Embryonic facial prominence (tissue), 1 donor: Measurements from ENCODE around the gene RAB27B.
A peak's percentile ranks its signal among the peaks of the same experiment; 100 is the strongest.

Experiments
- DNase-seq: peaks from one replicate; pipeline ENCODE4 v3.0.0-alpha.2; 2016; ENCODE audit errors: extremely low spot score

RAB27B gene

DNA sequence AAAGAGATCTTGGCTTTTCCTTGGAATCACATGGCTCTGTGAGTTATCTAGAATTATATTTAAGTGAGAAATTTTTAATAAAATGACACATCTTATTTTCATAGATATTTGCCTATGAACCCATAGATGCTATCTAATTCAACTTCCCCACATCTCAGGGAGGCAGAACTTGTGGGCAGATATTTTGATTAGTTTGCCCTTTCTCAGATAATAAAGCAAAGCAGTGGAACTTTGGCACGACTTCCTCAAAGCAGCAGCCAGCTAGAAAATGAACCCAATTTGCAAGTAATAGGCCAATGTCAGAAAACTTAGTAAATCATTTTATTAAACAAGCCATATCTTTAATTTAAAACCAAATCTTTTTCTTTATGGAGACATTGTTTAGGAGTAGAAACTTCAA lies 32.7 kb downstream of the RAB27B start:
- DNase-seq, result no peak

DNA sequence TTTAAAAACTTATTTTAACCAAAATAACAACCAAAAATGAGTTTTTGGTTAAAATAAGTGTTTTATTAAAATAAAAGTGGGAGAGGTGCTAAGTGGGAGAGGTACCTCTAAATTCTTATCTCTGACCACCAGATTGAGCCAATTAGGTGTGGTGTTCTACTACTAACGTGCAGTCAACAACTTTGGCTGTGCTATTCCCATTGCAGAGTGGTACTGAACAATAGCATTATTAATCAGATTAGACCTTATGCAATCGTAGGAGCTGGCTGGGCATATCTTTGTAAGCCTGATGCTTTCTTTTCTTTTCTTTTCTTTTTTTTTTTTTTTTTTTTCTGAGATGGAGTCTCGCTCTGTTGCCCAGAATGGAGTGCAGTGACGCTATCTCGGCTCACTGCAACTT lies 38.9 kb downstream of the RAB27B start:
- no peak for DNase-seq

GRCh38 chr18:54871231-54871630 lies 43.0 kb downstream of the RAB27B start:
- no peak for DNase-seq

DNA sequence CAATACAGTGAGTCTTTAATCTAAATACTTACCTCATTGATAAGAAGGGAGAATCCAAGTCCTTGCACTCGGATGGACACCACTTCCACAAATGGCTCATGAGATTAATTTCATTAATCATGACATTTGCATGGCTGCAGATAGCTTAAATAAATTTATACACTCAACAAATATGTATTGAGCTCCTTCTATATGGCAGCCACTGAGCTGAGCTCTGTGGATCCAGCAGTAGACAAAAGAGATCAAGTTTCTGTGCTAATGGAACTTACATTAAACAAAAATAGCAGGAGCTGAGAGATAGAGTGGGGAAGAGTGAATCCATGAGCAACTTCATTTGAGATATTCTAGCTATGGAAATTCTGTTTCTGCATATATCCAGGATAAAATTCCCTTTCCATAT lies 44.4 kb downstream of the RAB27B start:
- no peak for DNase-seq

- no peak for DNase-seq
These were observed 45.6 kb downstream of the RAB27B start for GRCh38 chr18:54873884-54874255.

GRCh38 chr18:54875063-54875462 lies 46.8 kb downstream of the RAB27B start:
- DNase-seq, result no peak

- no peak for DNase-seq
These were observed 48.8 kb downstream of the RAB27B start for GRCh38 chr18:54877076-54877475.

DNA sequence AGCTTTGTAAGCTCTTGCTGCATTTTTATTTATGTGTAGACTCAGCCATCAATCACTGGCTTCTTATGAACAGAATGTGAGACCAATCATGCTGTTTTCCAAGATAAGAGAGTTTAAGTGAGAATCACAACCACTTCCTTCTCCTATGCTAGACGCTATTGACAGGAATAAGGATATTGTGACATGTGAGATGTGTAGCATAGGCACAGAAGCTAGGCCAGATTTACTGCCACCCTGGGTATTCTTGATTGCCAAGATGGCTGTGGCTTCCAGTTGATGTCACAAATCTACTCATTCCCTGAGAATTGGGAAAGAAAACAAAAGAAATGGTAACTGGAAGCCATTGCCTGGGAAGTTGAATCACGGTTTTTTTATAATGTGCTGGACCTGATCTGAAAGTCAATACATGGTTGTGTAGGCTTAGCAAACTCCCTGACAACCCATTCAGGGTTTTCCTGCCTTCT lies 49.9 kb downstream of the RAB27B start:
- DNase-seq, result no peak

GRCh38 chr18:54878659-54879358 lies 50.5 kb downstream of the RAB27B start:
- no peak for DNase-seq

DNA sequence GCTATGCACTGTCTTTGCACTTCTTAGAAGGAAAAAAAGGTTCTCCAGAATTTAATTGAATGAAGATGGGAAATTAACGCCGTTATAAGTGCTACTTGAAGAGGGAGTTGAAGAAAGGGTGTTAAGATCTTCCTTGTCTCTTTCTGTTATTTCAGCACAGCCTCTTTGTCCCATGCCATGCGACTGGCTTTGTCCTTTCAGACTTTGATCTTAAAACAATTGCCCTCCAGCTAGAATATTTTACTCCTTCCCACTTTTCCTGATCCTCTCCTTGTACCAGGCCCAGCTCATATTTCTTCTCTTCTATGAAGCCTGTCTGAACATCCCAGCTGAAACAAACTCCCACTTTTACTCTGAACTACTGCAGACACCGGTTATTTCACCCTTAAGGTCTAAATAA lies 51.4 kb downstream of the RAB27B start:
- no peak for DNase-seq

- peak; percentile 36 for DNase-seq
These were observed 52.3 kb downstream of the RAB27B start for GRCh38 chr18:54880395-54881105.

- no peak for DNase-seq
These were observed 53.0 kb downstream of the RAB27B start for GRCh38 chr18:54881229-54881768.

- DNase-seq, result no peak
These were observed 54.0 kb downstream of the RAB27B start for GRCh38 chr18:54882318-54882717.

- DNase-seq, result no peak
These were observed 55.7 kb downstream of the RAB27B start for GRCh38 chr18:54883816-54884604.

DNA sequence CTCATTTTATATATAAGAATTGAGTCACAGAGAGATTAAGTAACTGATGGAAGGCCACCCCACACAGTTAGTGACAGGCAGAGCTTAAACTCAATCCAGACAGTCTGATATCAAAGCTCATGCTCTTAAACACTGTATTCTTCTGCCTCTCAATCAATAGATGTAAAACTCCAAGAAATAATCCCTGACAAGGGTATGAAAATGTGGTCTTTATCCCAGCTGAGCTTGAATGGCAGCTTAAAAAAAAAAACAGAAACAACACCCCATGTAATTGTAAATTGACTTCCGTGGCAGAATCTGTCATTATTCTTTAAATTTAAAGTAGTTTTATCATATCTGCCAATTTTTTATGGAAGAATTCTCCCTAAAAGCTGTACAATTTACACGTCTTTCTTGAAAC lies 60.1 kb downstream of the RAB27B start:
- DNase-seq, result no peak

GRCh38 chr18:54888933-54889332 lies 60.7 kb downstream of the RAB27B start:
- DNase-seq, result no peak

- DNase-seq, result no peak
These were observed 71.2 kb downstream of the RAB27B start for GRCh38 chr18:54899500-54899899.

DNA sequence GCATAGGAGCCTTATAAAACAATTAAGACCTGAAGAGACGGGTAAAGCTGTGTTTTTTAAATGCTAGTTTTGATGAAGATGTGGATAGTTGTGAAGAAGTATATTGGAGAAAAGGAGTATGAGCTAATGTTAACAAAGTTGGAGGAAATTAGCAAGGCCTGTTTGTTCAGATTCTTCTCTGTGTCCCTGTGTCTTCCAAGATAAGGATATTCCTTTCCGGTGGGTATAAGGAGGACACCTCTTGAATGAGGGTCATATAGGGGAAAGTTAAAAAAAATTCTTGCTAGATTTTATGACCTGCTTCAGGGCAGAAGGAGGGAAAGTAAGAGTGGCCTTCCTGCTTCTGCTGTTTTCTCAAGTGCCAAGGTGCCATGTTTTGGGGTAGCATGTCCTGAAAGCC lies 72.0 kb downstream of the RAB27B start:
- DNase-seq, result no peak

DNA sequence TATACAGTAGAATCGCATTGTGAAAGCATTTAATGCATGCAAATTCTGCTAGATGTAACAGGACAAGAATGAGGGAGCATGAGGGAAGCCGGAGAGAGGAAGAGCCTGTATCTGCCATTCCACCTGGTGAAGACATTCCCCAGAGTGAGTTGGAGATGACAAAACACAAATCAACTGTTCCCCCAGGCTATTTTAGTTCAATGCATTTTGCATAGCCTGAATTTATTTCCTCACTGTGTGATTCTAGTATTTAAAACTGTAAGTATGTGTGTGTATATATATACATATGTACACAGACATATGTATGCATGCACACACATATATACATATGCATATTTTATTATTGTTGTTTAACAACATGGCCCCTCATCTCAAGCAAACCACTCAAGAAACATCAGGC lies 76.3 kb downstream of the RAB27B start:
- no peak for DNase-seq

DNA sequence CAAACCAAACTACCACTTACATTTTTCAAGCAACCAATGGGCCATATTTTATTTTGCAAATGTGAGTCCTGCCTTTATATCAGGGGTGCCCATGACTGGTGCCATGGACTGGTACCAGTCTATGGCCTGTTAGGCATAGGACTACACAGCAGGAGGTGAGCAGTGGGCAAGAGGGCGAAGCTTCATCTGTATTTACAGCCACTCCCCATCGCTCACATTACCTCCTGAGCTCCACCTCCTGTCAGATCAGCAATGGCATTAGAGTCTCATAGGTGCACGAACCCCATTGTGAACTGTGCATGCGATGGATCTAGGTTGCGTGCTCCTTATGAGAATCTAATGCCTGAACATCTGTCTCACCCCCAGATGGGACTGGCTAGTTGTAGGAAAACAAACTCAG lies 77.4 kb downstream of the RAB27B start:
- no peak for DNase-seq

DNA sequence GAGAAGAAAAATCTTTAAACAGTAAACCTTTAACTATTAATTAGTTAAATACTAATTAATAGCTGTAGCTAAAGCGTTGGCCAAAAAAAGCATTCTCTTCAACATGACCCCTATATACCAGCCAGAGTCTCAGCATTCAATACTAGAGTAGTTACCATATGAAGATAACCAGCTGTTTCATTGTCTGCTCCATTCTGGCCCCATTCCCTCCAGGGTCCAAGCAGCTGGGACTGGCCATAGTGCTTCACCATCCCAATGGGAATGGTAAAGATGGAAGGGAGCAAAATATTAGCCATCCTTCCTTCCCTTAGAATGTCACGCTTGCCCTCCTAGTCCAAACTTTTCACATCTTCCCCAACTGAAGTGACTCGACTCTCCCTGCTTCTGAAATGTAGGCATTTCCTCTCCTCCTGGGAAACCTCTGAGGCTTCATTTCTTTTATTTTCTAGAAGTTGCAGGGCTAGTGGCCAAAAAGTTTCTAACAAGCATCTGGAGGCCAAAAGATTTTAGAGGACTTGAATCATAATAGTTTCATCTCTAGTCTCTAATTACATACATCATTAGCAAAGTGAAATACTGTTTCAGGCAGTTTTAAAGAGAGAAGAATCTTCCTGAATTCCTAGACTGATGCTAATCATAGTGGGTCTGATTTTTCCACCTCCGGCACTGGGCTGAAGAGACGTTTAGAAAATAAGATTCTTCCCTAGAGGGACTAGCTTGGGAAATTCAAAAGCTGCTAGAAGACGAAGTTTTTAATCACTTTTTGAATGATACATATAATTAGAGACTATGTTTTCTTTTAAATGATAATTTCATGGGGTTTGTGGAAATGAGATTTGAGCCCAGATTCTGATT lies 78.3 kb downstream of the RAB27B start:
- DNase-seq, result no peak
